GM20000 (cell line): ENCODE data around the gene SATB1.

Experiments used
- DNase-seq: peaks from one replicate; pipeline ENCODE4 v3.0.0; 2012; ENCODE audit warnings: low spot score
- TF ChIP-seq, protein P1 (sequence below): IDR thresholded peaks from 2 replicates; pipeline ENCODE4 v1.5.1; 2012; ENCODE audit warnings: mild to moderate bottlenecking, control low read depth; ENCODE audit errors: extremely low read depth, missing control alignments

The SATB1 gene

DNA sequence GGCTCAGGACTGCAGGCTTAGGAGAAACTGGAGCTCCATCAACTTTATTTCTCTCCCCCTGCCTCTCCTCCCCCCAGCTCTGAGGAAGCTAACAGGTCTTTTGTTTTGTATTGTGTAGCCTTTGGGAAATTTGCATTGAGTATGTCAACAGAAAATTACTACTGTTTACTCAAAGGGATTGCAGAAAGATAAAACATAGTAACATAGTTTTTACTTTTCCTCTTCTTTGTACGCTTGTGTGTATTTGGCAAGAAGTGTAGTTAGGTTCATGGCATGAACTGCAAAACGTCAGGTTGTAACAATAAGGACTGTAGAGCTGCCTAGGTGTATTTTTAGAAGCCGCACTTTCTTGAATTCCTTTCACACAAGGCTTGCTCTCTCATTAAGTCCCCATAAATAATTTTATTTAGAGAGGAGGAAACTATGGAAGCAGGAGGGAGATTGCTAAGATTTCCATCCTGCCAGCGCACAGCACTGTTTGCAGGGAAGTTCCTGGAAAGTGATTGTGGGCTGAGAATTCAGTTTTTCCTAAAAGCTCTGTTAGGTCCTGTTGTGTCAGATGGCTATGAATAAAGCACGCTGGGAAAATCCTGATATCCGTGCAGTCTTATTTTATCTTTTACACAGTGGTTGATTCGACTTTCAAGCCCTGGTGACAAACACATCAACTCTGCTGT is 21.1 kb upstream of the SATB1 start:
- no peak for DNase-seq

DNA sequence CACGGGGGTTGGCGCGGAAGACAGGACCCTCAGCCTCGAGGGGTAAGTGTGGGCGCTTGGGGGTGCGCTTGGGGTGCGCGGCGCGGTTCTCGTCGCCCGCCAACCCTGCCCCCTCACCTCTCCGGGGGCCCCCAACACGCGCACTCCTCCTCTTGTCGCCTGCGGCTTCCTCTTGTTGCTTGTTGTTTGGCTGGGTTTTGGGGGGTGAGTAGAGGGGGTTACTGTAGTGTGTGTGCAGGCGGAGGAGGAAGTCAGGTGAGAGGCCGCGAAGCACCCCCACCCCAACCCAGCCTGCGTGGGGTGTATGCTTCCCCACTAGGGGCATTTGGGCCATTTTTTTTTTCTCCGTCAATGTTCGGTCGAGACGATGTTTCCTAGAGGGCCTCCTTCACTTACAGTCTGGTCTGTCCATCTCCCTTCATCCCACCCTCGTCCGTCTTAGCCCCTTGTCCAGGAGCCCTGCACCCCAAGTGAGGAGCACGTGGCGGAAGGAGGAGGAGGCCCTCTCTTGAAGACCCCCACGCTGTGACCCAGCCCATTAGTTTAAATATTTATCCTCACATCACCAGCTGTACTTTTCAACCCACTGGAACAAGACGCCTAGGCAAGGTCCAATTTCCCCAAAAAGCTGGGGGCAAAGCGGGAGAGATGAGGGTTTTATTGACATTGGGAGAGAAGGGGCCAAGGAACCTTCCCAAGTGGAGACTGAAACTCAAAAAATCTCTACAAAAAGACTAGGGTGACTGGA is 20.4 kb upstream of the SATB1 start:
- TF ChIP-seq, protein P1, sequence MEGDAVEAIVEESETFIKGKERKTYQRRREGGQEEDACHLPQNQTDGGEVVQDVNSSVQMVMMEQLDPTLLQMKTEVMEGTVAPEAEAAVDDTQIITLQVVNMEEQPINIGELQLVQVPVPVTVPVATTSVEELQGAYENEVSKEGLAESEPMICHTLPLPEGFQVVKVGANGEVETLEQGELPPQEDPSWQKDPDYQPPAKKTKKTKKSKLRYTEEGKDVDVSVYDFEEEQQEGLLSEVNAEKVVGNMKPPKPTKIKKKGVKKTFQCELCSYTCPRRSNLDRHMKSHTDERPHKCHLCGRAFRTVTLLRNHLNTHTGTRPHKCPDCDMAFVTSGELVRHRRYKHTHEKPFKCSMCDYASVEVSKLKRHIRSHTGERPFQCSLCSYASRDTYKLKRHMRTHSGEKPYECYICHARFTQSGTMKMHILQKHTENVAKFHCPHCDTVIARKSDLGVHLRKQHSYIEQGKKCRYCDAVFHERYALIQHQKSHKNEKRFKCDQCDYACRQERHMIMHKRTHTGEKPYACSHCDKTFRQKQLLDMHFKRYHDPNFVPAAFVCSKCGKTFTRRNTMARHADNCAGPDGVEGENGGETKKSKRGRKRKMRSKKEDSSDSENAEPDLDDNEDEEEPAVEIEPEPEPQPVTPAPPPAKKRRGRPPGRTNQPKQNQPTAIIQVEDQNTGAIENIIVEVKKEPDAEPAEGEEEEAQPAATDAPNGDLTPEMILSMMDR = no peak
- DNase-seq = peak; percentile 35

More for the DNA sequence above, 21.1 kb upstream of the SATB1 start:
- TF ChIP-seq, protein P1 = no peak

DNA sequence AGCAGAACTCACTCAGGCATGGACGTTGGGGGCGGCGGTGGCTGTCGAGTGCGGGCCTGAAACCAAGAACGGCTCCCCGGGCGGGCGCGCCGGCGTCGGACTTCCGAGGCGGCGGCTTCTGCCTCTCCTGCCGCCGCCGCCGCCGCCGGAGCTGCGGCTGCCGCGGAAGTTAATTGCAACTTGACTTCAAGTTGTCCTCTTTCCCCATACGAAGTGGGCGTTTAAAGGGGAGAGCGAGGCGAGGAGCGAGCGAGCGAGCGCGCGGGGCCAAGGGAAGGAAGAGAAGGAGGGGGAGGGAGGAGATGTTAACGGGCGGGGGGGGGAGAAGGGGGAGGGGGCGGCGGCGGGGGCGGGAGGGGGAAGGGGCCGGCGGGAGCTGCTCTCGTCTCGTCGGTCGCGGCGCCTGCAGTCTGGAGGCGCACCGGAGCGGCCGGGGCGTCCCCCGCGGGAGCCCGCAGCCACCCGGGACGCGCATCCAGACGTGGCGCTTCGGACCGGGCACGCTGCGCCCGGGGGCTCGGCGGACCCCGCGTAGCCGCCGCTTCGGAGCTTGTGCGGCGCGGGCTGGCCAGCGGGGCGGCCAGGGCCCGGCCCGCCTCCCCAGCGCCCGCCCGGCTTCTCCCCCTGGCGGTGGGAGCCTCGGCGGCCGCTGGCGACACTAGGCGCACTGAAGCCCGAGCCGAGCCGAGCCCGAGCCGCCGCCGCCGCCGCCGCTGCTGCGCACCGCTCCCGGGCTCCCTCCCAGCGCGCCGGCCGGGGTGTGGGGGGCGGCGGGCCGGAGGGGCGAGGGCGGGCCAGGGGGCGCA is 19.7 kb upstream of the SATB1 start:
- TF ChIP-seq, protein P1 = no peak
- peak; percentile 83 for DNase-seq

DNA sequence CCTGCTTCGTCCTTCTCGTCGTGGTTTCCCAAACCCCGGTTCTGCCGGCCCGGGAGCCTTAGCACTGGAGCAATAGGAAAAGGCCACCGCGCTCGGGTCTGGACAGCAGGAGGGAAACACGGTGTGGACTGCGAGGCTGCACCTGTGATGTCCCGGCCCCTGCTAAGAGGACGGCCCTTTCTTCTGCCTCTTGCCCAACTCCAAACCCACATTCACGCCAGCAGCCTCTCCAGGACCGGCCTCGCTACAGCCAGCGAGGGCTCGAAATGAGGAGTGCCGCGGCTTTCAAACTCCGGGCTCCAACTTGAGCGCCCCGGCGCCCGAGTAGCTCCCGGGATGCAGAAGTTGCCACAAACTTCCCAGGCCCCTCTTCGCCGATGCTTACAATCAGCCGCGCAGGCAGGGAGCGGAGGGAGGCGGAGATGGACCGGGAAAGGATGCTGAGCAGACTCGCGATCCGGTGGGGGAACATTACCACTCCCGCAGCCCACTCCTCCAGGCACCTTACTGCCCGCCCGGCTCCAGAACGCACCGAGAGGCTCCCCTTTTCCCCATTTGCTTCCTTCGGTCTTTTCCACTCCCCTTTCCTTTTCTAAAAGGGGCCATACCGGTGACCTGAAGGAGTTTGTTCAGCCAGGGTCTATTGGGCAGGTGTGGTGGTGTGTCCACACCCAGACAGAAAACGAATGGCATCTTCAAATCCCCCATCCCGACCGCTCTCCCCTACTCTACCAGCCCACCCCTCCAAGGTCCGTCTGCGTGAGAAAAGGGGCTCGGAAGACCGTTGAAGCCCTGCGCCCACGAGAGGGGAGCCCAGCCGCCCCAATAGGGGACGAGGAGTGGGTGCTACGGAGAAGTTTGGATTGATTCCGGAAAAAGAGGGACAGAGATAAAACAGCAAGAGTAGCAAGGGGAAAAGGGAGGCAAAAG is 18.8 kb upstream of the SATB1 start:
- TF ChIP-seq, protein P1 = no peak
- peak; percentile 25 for DNase-seq

DNA sequence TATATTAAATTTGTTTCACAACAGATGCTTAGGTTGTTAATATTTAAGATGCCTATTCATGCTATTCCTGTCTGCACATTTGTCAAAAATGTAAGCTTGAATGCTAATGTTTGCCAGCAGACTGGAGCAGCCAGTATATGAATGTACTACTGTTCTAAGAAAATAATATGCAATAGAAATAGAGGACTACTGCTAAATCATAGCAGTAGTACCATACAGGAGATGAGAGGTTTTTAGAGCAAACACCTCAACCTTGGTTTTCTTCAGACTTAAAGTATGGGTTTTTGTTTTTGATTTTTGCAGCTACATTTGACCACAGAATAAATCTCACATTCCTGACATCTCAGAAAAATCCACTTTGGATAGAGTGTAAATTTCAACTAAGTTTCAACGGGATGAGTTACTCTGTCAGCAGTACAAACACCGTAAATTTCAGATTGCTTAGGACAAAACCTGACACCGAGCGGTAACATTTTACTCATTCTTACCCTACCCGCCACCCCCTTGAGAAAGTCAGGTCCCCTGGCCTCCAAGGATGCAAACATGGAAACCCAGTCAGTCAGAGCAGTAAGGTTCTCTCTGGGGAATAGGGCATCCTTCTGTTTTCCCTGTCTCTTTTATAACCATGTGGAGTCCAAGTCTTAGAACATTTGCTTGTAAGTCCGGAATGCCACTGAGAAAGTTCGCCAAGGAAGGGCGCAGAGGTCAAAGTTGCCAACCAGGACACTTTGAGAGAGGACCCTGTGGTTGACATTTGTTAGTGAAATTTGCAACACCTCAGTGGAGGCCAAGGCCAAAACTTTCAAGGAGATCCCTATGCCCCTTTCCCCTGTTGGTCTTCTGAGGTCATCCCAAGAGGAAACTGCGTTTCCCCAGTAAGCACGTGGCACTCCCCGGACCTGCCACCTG is 17.9 kb upstream of the SATB1 start:
- TF ChIP-seq, protein P1 = no peak
- peak; percentile 11 for DNase-seq

DNA sequence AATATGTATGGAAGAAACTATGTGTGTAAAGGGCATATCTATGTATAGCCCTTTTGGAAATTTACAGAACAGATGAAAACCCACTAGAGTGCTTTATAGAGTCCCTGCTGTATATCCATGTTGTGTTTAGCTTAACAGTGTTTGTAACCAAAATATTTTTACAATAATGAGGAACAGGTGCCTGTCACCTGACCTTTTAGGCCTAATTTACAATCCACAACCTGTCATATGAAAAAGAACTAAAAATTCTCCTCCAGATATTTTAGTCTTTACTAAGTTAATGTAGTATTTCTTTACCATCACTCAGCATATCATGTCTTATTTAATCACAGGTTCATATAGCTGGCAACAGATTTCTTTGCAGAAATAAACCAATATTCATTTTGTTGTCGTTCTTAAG is 16.4 kb upstream of the SATB1 start:
- DNase-seq = no peak
- TF ChIP-seq, protein P1 = no peak
